Activated naive CD4-positive, alpha-beta T cell treated with anti-CD3 and anti-CD28 coated beads, Interleukin-2, amount 10 ng/mL, durations not matched to agents 7 days and 5 days (primary cell): ENCODE data around the gene PEAK3.

Experiments used
- CTCF ChIA-PET: fragments of 350-600 bp; sonication (Branson Sonifier 250); formaldehyde crosslinking; loops from one replicate; lab custom pipeline; 2021; ENCODE audit warnings: antibody characterized with exemption; lab: Charles Lee
- DNase-seq: peaks from one replicate; pipeline ENCODE4 v3.0.0-alpha.2; 2020
- H3K27ac Mint-ChIP-seq: one replicate; pipeline ENCODE4 v1.8.0; 2021; ENCODE audit warnings: mild to moderate bottlenecking, moderate library complexity, mixed read lengths
- H3K27me3 Mint-ChIP-seq: one replicate; pipeline ENCODE4 v1.8.0; 2021; ENCODE audit warnings: mild to moderate bottlenecking, mixed read lengths
- H3K36me3 Mint-ChIP-seq: one replicate; pipeline ENCODE4 v1.8.0; 2021; ENCODE audit warnings: mixed read lengths
- H3K4me1 Mint-ChIP-seq: one replicate; pipeline ENCODE4 v1.8.0; 2021; ENCODE audit warnings: mixed read lengths
- H3K4me3 Mint-ChIP-seq: one replicate; pipeline ENCODE4 v1.8.0; 2021; ENCODE audit warnings: mild to moderate bottlenecking, moderate library complexity, mixed read lengths
- H3K9me3 Mint-ChIP-seq: one replicate; pipeline ENCODE4 v1.8.0; 2021; ENCODE audit warnings: mixed read lengths

Gene PEAK3

DNA sequence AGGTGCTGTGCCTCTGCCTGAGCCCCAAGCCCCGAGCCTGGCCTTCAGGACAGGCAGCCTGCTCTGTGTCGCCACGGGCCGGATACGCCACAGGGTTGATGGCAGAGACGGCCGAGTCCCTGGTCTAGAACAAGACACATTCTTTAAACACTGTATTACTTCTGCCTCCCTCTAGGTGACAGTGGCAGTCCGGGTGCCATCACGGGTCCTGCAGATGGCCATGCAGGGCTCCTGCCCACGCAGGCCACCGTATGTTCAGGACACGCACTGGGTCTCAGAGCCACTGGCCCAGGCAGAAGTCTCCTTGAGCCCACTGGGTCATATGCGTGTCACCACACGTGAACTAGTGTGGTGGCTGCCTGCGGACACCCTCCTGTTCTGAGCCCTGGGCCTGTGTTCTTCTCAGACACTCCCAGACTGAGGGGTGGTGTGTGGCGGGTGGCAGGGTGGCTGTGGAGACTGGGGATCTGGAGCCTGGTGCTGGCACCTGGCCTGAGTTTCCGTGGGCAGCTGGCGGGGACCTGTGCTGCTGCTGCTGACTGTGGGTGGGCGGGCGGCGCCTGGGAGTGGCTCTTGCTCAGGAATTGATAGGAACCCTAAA, 50.3 kb downstream of the PEAK3 start:
- H3K36me3 Mint-ChIP-seq = peaks cover 36% of the 10 kb centered on the region

DNA sequence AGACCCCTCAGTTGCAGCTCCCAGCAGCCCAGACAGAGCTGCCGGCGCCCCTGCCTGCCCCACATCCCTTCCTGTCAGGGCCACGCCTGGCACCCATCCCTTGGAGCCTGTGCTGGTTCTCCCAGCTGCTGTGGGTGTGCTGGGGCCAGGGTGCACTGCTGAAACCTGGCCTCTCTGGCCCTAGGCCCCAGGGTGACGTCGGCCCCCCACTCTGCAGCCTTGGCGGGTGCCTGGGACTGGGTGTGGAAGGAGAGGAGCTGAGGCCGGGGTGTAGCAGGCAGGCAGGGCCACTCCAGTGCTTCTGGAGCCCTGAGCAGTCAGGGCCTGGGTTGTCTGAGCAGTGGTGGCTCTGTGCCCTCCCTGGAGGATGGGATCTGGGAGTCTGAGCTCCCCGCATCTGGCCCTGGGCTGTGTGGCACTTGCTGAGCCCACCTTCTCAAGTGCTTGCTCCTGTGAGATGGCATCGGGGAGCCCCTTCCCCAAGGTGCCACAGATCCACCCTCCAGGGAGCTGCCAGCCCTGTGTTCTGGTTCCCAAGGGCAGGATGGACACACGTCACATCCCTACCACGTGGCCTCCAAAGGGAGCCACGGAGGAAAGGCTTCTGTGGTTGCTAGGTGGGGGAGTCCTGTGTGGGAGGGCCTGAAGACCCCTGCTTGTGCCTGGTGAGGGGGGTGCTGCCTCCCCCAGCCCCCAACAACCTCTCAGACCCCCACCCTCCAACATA, 51.0 kb downstream of the PEAK3 start:
- Mint-ChIP-seq H3K9me3 (no peaks in the 10 kb centered on the region), H3K36me3 (peaks cover 33% of the 10 kb centered on the region), H3K4me1 (peaks cover 20% of the 10 kb centered on the region), H3K27me3 (no peaks in the 10 kb centered on the region), H3K4me3 (no peak overlapping the region), H3K27ac (no peak overlapping the region)
- DNase-seq = no peak
- CTCF ChIA-PET = interaction anchor here (1.3 kb wide), 1 partner anchor 15 kb away, joined by 4 read pairs; no protein-coding TSS in a partner anchor

More for the DNA sequence above, 50.3 kb downstream of the PEAK3 start:
- H3K9me3 Mint-ChIP-seq = no peaks in the 10 kb centered on the region
- no peak for DNase-seq
- H3K27me3 Mint-ChIP-seq = peaks cover 4% of the 10 kb centered on the region
- H3K4me1 Mint-ChIP-seq = peaks cover 22% of the 10 kb centered on the region
- CTCF ChIA-PET = interaction anchor here (1.3 kb wide), 1 partner anchor 16 kb away, joined by 4 read pairs; no protein-coding TSS in a partner anchor
- H3K27ac Mint-ChIP-seq = no peak overlapping the region
- no peak overlapping the region for H3K4me3 Mint-ChIP-seq

DNA sequence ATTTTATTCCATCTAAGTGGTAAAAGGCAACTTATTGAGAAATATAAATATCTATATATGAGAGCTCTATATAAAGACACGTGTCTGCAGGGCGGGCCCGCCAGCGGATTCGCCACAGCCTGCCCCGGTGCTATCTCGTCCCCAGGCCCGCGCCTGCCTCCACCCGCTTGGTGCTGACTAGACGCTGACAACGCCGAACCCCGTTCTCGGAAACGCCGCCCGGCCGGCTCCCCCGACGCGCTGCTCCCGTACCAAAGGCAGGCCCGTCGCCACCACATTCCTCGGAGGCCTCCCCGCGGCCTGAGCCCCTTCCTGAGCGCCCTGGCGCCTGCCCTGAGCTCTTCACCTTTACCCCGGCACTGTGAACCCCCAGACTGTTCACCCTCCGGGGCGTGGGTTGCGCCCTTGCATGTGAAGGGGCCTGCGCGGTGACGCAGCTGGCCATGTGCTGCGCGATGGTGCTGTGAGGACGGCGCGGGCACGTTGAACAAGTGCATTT, 51.9 kb downstream of the PEAK3 start:
- CTCF ChIA-PET = interaction anchor here (1.3 kb wide), 1 partner anchor 14 kb away, joined by 4 read pairs; no protein-coding TSS in a partner anchor
- Mint-ChIP-seq H3K36me3 (peaks cover 35% of the 10 kb centered on the region), H3K9me3 (no peaks in the 10 kb centered on the region), H3K27me3 (no peaks in the 10 kb centered on the region), H3K27ac (no peak overlapping the region), H3K4me1 (peaks cover 17% of the 10 kb centered on the region), H3K4me3 (no peak overlapping the region)
- no peak for DNase-seq

GRCh38 chr19:2229103-2230032, 52.6 kb downstream of the PEAK3 start:
- no peak overlapping the region for H3K27ac Mint-ChIP-seq
- no peak overlapping the region for H3K4me3 Mint-ChIP-seq
- no peaks in the 10 kb centered on the region for H3K27me3 Mint-ChIP-seq
- no peak for DNase-seq
- CTCF ChIA-PET = no interaction called here
- H3K36me3 Mint-ChIP-seq = peaks cover 40% of the 10 kb centered on the region
- no peaks in the 10 kb centered on the region for H3K9me3 Mint-ChIP-seq
- peaks cover 10% of the 10 kb centered on the region for H3K4me1 Mint-ChIP-seq

DNA sequence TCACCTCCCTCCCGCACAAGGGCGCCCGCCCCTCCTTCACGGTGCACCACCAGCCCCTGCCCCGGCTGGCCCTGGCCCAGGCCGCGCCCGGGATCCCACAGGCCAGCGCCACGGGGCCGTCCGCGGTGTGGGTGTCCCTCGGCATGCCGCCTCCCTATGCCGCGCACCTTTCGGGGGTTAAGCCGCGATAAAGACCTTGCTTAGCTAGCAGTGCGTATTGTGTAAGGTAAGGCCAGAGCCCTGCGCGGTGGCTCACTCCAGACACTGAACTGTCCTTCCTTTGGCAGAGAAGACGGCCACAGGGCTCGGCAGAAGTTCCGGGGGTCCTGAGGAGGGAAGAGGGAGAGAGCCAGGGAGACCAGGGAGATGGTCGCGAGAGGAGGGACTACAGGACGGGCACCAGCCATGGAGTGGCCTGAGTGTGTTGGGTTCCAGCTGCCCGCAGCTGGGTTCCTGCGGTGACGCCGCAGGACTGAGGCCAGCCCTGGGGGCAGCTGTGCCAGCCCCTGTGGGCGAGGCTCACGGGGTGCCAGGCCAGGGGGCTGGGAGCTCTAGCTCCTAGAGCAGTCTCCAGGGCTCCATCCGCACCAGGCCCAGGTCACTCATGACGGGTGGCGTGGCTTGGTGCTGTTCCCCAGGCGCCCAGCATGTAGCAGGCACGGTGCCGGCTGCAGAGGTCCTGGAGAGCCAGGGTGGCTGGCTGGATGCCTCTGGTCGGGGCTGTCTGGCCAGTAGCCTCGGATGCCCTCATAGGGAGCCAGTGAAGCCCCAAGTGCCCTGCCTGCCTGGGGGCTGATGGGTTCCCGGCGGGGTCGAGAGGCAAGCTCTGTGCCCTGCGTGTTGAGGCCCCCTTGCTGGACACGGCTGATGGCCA, 53.6 kb downstream of the PEAK3 start:
- H3K4me3 Mint-ChIP-seq = no peak overlapping the region
- no peaks in the 10 kb centered on the region for H3K27me3 Mint-ChIP-seq
- no peaks in the 10 kb centered on the region for H3K9me3 Mint-ChIP-seq
- no peak for DNase-seq
- H3K27ac Mint-ChIP-seq = no peak overlapping the region
- peaks cover 7% of the 10 kb centered on the region for H3K4me1 Mint-ChIP-seq
- CTCF ChIA-PET = interaction anchor here (0.7 kb wide), 1 partner anchor 40 kb away, joined by 3 read pairs; no protein-coding TSS in a partner anchor
- H3K36me3 Mint-ChIP-seq = peaks cover 41% of the 10 kb centered on the region

DNA sequence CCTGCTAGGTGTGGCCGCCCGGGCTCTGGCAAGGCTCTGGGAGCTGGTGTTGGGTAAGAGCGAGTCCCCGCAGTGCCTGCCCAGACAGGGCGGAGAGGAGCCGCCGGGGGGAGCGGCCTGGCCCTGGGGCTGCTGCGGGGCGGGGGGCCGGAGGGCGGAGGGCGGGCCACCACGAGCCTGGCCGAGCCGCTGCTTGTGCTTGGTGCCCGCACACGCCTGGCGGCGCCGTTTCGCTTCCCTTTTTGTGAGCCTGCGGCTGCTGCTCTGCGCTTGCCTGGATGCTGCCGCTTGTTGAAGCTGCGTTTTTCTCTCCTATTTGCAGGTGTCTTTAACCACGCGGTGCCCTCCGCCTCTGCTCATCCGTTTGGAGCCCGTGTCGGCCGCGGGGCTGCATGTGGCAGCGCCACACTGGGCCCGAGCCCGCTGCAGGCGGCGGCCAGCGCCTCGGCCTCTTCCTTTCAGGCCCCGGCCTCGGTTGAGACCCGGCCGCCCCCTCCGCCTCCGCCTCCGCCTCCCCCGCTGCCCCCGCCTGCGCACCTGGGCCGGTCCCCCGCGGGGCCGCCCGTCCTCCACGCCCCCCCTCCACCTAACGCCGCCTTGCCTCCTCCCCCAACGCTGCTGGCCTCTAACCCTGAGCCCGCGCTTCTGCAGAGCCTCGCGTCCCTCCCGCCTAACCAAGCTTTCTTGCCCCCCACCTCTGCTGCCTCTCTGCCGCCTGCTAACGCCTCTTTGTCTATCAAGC, 54.4 kb downstream of the PEAK3 start:
- Mint-ChIP-seq H3K27ac (no peak overlapping the region), H3K4me3 (no peak overlapping the region), H3K36me3 (peaks cover 39% of the 10 kb centered on the region), H3K27me3 (no peaks in the 10 kb centered on the region), H3K4me1 (peaks cover 4% of the 10 kb centered on the region), H3K9me3 (no peaks in the 10 kb centered on the region)
- DNase-seq = no peak
- CTCF ChIA-PET = interaction anchor here (0.7 kb wide), 1 partner anchor 40 kb away, joined by 3 read pairs; no protein-coding TSS in a partner anchor

- H3K4me1 Mint-ChIP-seq = peaks cover 4% of the 10 kb centered on the region
- CTCF ChIA-PET = no interaction called here
These were observed 55.1 kb downstream of the PEAK3 start for GRCh38 chr19:2226840-2227360.

DNA sequence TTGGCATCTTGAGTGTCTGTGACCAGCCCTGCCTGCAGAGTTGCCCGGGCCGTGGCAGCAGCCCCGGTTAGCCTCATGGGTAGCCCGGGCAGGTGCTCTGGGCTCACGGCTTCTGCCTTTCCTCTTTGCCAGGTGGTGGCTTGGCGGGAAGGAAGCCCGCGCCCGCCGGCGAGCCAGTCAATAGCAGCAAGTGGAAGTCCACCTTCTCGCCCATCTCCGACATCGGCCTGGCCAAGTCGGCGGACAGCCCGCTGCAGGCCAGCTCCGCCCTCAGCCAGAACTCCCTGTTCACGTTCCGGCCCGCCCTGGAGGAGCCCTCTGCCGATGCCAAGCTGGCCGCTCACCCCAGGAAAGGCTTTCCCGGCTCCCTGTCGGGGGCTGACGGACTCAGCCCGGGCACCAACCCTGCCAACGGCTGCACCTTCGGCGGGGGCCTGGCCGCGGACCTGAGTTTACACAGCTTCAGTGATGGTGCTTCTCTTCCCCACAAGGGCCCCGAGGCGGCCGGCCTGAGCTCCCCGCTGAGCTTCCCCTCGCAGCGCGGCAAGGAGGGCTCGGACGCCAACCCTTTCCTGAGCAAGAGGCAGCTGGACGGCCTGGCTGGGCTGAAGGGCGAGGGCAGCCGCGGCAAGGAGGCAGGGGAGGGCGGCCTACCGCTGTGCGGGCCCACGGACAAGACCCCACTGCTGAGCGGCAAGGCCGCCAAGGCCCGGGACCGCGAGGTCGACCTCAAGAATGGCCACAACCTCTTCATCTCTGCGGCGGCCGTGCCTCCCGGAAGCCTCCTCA, 55.7 kb downstream of the PEAK3 start:
- no peak for DNase-seq
- no peaks in the 10 kb centered on the region for H3K27me3 Mint-ChIP-seq
- CTCF ChIA-PET = no interaction called here
- H3K4me1 Mint-ChIP-seq = peaks cover 4% of the 10 kb centered on the region
- no peaks in the 10 kb centered on the region for H3K9me3 Mint-ChIP-seq
- peaks cover 38% of the 10 kb centered on the region for H3K36me3 Mint-ChIP-seq
- H3K4me3 Mint-ChIP-seq = no peak overlapping the region
- H3K27ac Mint-ChIP-seq = no peak overlapping the region

More at GRCh38 chr19:2226840-2227360, 55.1 kb downstream of the PEAK3 start:
- no peak overlapping the region for H3K27ac Mint-ChIP-seq
- DNase-seq = no peak
- no peaks in the 10 kb centered on the region for H3K9me3 Mint-ChIP-seq
- no peak overlapping the region for H3K4me3 Mint-ChIP-seq
- peaks cover 36% of the 10 kb centered on the region for H3K36me3 Mint-ChIP-seq
- no peaks in the 10 kb centered on the region for H3K27me3 Mint-ChIP-seq

GRCh38 chr19:2225415-2226050, 56.4 kb downstream of the PEAK3 start:
- peaks cover 4% of the 10 kb centered on the region for H3K4me1 Mint-ChIP-seq
- H3K36me3 Mint-ChIP-seq = peaks cover 41% of the 10 kb centered on the region
- DNase-seq = no peak
- H3K27me3 Mint-ChIP-seq = no peaks in the 10 kb centered on the region
- no peaks in the 10 kb centered on the region for H3K9me3 Mint-ChIP-seq
- CTCF ChIA-PET = no interaction called here
- H3K27ac Mint-ChIP-seq = no peak overlapping the region
- no peak overlapping the region for H3K4me3 Mint-ChIP-seq

- peaks cover 40% of the 10 kb centered on the region for H3K36me3 Mint-ChIP-seq
- CTCF ChIA-PET = no interaction called here
- H3K4me1 Mint-ChIP-seq = peaks cover 4% of the 10 kb centered on the region
- peak overlapping the region; percentile 55 for H3K27ac Mint-ChIP-seq
- H3K27me3 Mint-ChIP-seq = no peaks in the 10 kb centered on the region
- H3K4me3 Mint-ChIP-seq = no peak overlapping the region
- H3K9me3 Mint-ChIP-seq = no peaks in the 10 kb centered on the region
- DNase-seq = no peak
These were observed 57.1 kb downstream of the PEAK3 start for GRCh38 chr19:2224754-2225349.
